LNCAP (cell line): ENCODE data around the gene SPATC1L.

Source experiments
- TF ChIP-seq, protein P1 (sequence below): fragments of 450-650 bp; IDR thresholded peaks from 2 replicates; pipeline ENCODE4 v1.5.1; 2017; ENCODE audit warnings: mild to moderate bottlenecking

The SPATC1L gene

DNA sequence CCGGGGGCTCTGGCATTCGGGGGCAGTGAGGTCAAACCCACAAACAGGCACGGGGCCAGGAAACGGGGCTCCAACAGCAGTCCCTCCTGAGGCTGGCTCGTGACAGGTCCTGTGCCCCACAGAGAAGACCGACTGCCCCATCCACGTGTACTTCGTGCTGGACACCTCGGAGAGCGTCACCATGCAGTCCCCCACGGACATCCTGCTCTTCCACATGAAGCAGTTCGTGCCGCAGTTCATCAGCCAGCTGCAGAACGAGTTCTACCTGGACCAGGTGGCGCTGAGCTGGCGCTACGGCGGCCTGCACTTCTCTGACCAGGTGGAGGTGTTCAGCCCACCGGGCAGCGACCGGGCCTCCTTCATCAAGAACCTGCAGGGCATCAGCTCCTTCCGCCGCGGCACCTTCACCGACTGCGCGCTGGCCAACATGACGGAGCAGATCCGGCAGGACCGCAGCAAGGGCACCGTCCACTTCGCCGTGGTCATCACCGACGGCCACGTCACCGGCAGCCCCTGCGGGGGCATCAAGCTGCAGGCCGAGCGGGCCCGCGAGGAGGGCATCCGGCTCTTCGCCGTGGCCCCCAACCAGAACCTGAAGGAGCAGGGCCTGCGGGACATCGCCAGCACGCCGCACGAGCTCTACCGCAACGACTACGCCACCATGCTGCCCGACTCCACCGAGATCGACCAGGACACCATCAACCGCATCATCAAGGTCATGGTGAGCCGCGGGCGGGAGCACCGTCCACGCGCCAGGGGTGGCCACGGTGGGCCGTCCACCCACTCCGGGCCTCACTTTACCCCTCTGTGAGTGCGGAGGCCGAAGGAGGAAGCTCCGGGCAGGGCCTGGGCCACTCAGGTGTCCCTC is 72.2 kb downstream of the SPATC1L start:
- TF ChIP-seq, protein P1, sequence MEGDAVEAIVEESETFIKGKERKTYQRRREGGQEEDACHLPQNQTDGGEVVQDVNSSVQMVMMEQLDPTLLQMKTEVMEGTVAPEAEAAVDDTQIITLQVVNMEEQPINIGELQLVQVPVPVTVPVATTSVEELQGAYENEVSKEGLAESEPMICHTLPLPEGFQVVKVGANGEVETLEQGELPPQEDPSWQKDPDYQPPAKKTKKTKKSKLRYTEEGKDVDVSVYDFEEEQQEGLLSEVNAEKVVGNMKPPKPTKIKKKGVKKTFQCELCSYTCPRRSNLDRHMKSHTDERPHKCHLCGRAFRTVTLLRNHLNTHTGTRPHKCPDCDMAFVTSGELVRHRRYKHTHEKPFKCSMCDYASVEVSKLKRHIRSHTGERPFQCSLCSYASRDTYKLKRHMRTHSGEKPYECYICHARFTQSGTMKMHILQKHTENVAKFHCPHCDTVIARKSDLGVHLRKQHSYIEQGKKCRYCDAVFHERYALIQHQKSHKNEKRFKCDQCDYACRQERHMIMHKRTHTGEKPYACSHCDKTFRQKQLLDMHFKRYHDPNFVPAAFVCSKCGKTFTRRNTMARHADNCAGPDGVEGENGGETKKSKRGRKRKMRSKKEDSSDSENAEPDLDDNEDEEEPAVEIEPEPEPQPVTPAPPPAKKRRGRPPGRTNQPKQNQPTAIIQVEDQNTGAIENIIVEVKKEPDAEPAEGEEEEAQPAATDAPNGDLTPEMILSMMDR = no peak

DNA sequence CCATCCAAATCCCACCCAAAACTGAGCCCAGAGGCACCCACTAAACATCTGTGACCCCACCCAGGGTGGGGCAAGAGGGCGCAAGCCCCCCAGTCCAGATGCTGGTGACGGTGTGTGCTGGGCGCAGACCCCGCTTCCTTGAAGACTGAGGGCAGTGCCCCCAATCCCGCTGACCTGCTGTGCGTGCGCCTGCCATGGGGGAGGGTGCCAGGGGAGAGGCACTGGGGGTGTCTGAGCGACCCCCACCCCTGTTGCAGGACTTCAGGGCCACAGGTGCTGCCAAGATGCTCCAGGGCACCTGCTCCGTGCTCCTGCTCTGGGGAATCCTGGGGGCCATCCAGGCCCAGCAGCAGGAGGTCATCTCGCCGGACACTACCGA is 73.1 kb downstream of the SPATC1L start:
- TF ChIP-seq, protein P1 = no peak
